GM11168 (cell line): ENCODE measurements around the gene SERPINB3.
"Not testable (repeated sequence)": the region's sequence is repeated elsewhere in the genome, so short reads cannot be mapped to it uniquely, and the experiment has no call there.

Experiments
- in situ Hi-C: fragments of 300-500 bp; cut with MboI; formaldehyde crosslinking; loops from one replicate; pipeline ENCODE4 v1.12.0; 2022; ENCODE audit warnings: low sequenced_read_pairs; ENCODE audit not compliant: unreplicated experiment

Gene SERPINB3

GRCh38 chr18:63661750-63662149 is at the start of gene SERPINB3:
Gene SERPINB3 (minus strand): TSS chr18:63661893. CDS start chr18:63661216, 677 bp downstream.
- in situ Hi-C loops: not testable (repeated sequence)

- in situ Hi-C loops: no loop called here
Measured at GRCh38 chr18:63708650-63709049, 47.0 kb upstream of the SERPINB3 start.

- in situ Hi-C loops: no loop called here
Measured at GRCh38 chr18:63707816-63708215, 46.1 kb upstream of the SERPINB3 start.

DNA sequence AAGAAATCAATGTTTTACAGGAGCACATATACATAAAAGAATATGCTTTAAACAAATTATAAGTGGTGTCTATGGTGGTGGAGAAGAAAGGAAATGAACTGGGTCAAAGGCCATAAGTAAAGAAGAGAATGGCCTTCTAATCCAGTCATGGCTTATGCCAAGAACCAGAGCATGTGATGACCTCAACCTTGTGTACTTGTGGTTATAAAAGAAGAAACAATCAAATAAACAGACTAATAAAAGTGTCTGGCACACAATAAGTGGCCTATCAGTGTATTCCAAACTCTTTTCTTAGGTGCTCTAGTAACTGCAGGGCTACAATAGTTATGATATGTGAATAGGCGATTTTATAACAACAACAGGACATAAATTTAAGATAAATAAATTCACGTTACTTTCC is 43.7 kb upstream of the SERPINB3 start:
- in situ Hi-C loops: no loop called here

DNA sequence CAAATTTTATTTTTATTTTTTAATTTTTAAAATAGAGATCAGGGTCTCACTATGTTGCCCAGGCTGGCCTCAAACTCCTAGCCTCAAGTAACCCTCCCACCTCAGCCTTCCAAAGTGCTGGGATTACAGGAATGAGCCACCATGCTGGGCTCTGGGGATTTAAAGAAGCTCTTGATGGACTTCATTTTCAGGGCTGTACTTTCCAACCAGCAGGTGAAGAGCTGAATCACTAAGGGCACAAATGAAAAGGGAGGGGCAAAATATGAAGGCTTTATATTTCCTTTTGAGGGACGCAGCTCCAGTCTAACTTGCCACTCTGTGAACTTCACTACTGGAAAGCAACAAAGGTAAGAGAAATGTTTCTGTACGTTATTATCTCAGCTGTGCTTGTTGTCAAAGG is 41.0 kb upstream of the SERPINB3 start, which contains the start of gene SERPINB11:
TSS of gene SERPINB11 (plus strand) at position 301 of the 400 bp plus-strand sequence. CDS start 7,234 bp downstream, outside the sequence.
- in situ Hi-C loops: no loop called here

- in situ Hi-C loops: no loop called here
Measured at GRCh38 chr18:63701952-63702351, 40.3 kb upstream of the SERPINB3 start.

DNA sequence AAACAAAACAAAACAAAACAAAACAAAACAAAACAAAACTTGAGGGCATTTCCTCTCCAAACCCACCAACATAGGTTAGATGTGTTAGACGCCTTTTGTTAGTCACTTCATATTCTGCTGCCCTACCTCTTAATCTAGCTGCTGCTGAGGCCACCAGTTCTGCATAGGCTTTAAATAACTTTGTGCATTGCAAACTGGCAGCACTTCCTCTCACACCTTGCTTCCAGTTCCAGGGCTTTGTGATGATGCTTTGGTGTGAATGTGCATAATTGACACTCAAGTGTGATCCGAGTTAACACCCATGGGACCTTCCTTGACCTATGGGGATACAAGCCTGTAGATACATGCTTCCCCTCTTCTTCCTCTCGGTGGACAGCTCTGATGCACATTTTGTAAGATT is 38.8 kb upstream of the SERPINB3 start:
- in situ Hi-C loops: no loop called here

DNA sequence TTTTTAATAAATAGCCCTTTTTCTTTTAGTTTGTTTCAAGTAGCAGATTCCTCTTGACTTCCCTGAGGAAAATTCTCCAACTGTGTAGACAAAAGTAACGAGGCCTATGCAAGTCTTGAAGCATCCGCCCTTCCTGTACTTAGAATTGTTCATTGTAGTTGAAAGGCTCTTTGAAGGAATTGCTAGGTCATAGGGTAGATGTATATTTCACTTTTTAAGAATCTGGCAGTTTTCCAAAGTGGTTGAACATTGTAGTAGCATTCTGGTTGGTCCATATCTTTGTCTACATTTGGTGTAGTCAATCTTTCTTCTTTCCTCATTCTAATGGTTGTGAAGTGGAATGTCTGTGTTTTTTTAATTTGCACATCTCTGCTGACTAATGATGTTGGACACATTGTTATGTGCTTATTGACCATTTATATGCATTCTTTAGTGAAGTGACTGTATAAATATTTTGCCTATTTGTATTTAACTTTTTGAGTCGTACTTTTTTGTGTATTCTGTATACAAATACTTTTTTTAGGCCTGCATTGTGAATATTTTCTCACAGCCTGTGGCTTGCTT is 35.5 kb upstream of the SERPINB3 start:
- in situ Hi-C loops: no loop called here

GRCh38 chr18:63689064-63689463 is 27.4 kb upstream of the SERPINB3 start:
- in situ Hi-C loops: no loop called here

DNA sequence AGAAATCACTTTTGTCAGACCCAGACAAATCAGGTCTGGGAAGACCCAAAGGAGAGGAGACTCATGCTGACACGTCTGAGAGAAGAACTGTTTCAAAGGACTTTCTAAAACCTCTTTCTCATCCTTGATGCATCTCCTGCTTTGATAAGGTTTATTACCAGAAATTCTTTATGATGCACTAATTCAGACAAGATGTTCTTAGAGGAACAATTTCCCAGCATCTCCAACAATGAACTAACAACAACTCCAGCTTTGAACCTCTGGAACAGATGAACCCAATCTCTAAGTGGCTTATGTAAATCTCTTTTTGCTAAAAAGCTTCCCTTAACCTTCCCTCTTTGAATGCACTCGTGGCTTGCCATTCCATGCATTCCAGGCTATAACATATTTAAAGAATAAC is 25.2 kb upstream of the SERPINB3 start:
- in situ Hi-C loops: no loop called here

- in situ Hi-C loops: no loop called here
Measured at GRCh38 chr18:63684718-63685117, 23.0 kb upstream of the SERPINB3 start.

DNA sequence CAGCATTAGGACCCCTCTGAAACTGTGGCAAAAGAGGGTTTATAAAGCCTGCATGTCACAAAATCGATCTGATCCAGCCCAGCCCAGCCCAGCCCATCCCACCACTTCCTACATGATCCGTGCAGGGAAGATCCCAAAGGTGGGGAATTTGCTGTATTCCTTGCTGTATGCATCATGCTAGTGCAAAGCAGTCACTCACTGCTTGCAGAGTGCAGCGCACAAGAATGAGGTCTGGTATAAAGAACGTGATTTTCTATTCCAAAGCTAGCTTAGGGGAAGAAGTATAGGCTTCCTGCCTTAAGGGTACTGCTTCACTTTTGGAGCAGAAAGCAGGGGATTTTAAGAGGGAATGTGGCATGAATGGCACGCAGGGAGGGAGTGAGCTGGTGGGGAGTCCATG is 22.2 kb upstream of the SERPINB3 start:
- in situ Hi-C loops: no loop called here

- in situ Hi-C loops: no loop called here
Measured at GRCh38 chr18:63683152-63683551, 21.5 kb upstream of the SERPINB3 start.

DNA sequence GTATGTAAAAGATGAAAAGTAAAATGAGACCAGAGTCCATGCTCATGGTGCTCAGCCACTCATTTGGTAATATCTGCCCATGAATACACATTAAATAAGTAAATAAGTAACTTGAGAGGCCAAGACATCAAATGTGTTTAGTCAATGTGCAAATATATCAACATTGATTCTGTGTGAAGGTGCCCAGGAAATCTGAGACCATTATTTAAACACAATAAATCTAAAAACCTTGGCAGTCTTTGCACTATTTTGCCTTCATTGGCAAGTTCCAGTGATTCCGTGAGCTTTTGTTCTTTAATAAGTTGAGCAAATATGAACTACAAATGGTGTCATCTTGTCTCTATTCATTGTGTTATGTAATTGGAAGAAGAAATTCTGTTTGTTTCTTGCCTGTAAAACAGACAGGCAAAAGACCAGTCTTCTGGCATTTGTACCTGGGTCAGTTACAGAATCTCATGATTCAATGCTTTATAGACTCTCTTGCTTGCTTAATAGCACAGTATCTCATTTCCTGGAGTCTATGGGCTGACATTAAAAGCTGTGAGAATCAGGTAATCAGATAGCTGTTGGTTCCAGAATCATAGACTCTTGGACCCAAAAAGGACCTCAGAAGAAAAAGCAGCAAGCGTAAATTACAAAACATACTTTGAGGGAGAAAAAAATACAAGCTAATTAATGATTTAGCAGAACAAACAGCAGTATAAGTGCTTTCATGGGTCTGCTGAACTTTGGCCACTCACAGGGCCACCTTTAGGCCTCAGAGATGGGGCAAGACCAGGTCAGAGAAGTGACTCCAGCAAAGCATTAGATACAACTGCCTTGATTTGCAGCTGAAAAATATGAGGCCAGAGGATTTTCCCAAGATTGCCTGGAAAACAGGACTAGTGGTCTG is 20.0 kb upstream of the SERPINB3 start:
- in situ Hi-C loops: no loop called here

DNA sequence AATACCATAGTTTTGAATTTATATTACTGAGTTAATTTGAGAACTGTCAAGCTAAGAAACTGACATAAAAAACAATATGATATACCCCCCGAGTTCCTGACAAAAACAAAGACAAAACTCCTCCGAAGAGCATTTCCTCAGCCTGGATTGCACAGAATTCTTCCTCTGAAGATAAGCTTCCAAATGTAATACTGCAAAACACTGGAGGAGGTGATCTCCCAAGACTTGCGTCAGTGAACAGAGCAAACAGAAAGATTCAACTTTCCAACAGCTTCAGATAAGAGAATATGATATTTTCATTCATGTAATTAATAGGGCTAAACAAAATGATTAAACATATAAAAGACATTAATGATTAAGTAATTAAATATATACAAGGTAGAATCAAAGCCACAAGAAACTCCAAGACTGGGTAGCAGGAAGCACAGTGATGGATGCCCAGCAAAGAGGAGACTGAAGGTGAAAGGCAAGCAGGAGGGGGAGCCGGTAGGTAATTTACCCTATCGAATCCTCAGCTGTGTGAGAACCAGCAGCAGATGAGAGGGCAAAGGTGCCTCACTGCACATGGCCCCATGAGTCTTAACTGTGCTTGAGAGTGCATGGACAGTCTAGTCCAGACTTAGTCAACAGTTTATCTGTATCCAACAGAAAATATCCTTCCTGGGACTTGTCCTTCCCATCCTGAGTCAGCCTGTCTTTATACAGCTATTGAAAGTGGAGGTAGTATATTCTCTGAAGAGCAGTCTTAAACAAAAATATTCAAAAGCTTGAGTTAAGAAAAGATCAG is 18.3 kb upstream of the SERPINB3 start:
- in situ Hi-C loops: no loop called here

GRCh38 chr18:63677500-63678225 is 16.0 kb upstream of the SERPINB3 start:
- in situ Hi-C loops: no loop called here

- in situ Hi-C loops: no loop called here
Measured at GRCh38 chr18:63676526-63677323, 15.0 kb upstream of the SERPINB3 start.

DNA sequence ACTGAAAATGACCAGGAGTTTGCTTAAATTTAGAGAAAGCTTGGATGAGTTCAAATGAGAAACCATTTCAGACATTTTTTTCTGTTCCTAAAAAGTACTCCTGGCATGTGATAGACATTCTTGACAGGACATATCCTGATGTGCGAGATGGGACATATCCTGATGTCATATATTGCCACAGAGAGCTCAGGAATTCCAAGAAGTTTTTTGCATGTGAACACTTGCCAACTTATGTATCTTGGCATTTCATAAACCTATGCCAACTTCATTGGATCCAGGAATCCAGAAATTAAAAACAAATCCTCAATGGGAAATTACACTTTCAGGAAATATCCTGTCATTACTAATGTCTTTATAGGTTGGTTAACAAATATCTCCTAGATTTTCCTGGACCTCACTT is 2.9 kb upstream of the SERPINB3 start:
- in situ Hi-C loops: no loop called here

- in situ Hi-C loops: not testable (repeated sequence)
Measured at GRCh38 chr18:63658920-63659319, 2.8 kb downstream of the SERPINB3 start.
